ENCODE results near the gene PIMREG.

The PIMREG gene

DNA sequence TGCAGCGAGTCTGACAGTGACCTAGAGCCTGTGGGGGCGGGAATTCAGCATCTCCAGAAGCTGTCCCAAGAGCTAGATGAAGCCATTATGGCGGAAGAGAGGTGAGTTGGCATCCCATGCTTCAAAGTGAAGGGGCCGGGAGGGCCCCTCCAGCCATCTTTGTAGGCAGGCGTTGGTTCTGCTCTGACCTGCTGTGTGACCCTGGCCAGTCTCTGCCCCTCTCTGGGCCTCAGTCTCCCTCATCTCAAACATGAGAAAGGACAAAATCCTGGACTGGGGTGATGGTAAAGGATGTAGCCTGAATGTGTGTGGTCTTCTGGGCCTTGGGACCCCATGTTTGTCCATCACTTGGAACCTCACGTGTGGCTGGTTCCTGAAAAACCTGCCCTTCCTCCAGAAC, 5.1 kb downstream of the PIMREG start:
- TF ChIP-seq FOXP2 (optimal IDR thresholded peaks at IDR 0.05; ENCODE audit: borderline replicate concordance, extremely low read depth, extremely low read length, insufficient read depth) (no peak), SIN3A (IDR thresholded peaks at IDR 0.05; ENCODE audit: borderline replicate concordance, insufficient read depth, low read length) (no peak), TAF1 (IDR thresholded peaks at IDR 0.05; ENCODE audit: borderline replicate concordance, insufficient read depth, low read length) (no peak), POLR2AphosphoS5 (IDR thresholded peaks at IDR 0.05; ENCODE audit: low read depth, low read length) (no peak; the same call in 1 of the 2 replicates)
- TF ChIP-seq, protein P1, sequence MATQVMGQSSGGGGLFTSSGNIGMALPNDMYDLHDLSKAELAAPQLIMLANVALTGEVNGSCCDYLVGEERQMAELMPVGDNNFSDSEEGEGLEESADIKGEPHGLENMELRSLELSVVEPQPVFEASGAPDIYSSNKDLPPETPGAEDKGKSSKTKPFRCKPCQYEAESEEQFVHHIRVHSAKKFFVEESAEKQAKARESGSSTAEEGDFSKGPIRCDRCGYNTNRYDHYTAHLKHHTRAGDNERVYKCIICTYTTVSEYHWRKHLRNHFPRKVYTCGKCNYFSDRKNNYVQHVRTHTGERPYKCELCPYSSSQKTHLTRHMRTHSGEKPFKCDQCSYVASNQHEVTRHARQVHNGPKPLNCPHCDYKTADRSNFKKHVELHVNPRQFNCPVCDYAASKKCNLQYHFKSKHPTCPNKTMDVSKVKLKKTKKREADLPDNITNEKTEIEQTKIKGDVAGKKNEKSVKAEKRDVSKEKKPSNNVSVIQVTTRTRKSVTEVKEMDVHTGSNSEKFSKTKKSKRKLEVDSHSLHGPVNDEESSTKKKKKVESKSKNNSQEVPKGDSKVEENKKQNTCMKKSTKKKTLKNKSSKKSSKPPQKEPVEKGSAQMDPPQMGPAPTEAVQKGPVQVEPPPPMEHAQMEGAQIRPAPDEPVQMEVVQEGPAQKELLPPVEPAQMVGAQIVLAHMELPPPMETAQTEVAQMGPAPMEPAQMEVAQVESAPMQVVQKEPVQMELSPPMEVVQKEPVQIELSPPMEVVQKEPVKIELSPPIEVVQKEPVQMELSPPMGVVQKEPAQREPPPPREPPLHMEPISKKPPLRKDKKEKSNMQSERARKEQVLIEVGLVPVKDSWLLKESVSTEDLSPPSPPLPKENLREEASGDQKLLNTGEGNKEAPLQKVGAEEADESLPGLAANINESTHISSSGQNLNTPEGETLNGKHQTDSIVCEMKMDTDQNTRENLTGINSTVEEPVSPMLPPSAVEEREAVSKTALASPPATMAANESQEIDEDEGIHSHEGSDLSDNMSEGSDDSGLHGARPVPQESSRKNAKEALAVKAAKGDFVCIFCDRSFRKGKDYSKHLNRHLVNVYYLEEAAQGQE (IDR thresholded peaks at IDR 0.05; ENCODE audit: insufficient read depth in 1 of 2, low read depth in 2 of 2, low read length in 2 of 2), result no peak

DNA sequence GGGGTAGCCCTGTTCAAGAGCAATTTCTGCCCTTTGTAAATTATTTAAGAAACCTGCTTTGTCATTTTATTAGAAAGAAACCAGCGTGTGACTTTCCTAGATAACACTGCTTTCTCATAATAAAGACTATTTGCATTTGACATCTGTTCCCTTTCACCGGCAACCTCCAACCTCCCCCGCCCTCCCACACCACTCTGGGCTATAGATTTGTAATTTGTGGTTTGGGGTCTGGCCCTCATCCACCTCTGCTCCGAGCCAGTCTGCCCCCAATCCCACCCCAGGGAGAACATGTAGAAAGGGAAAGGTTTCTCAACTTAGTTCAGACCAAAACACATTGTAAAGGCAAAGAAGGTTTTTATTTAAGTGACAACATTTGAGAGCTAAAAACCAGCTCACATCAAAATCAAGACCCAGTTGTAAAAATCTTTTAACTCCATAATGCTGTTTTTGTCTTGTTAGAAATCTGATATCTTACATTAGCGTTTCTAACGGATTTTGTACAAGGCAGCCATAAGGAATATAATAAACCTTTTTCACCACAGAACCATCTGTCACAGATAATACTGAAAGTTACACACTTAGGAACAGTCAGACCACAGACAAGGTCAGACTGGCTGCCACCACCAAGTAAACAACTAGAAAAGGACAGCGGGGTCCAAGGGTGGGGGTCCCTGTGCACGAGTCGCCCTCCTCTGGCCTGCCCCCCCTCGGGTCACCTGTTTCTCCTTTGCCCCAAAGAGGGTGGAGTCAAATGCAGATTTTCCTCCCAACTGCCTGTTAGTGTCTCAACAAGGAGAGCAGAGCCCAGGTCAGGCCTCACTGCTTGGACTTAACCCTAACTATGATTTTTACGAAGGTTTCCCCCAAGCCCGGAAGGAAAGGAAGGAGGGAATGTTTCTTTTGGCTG, 6.9 kb downstream of the PIMREG start:
- no peak for TF ChIP-seq POLR2AphosphoS5 (IDR thresholded peaks at IDR 0.05; ENCODE audit: low read depth, low read length)
- TF ChIP-seq SIN3A (IDR thresholded peaks at IDR 0.05; ENCODE audit: borderline replicate concordance, insufficient read depth, low read length), result no peak
- TF ChIP-seq, protein P1 (IDR thresholded peaks at IDR 0.05; ENCODE audit: insufficient read depth in 1 of 2, low read depth in 2 of 2, low read length in 2 of 2), result no peak
- TF ChIP-seq TAF1 (IDR thresholded peaks at IDR 0.05; ENCODE audit: borderline replicate concordance, insufficient read depth, low read length), result no peak

DNA sequence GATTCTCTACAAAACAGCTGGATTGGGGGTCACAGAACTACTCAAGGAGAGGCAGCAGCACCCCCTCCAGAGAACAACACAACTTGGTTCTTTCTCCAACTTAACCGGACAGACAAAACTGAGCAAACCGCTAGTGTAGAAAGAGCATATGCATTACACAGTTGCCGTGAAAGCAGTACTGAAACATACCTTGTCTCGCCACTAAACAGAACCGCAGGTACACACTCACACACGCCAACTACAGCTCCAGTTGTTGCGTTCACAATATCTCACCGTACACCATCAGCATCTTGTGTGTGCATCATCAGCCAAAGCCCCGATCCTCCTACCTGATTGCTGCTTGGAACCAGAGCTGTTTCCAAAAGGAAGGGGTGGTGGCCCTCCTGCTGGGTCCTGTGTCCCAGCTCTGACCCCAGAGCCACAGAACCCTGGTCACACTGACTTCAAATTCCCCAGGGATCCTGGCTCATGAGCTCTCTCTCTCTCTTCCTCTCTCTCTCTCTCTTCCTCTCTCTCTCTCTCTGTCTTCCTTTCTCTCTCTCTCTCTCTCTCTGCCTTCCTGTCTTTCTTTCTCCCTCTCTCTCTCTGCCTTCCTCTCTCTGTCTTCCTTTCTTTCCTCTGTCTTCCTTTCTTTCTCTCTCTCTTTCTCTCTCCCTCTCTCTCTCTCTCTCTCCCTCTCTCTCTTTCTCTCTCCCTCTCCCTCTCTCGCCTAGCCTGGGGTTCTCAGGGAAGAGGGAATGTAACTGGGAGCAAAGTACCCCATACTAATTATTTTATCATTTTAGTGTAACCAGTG, 8.4 kb downstream of the PIMREG start:
- TF ChIP-seq POLR2AphosphoS5 (IDR thresholded peaks at IDR 0.05; ENCODE audit: low read depth, low read length) (no peak), TAF1 (IDR thresholded peaks at IDR 0.05; ENCODE audit: borderline replicate concordance, insufficient read depth, low read length) (no peak), SIN3A (IDR thresholded peaks at IDR 0.05; ENCODE audit: borderline replicate concordance, insufficient read depth, low read length) (no peak), FOXP2 (optimal IDR thresholded peaks at IDR 0.05; ENCODE audit: borderline replicate concordance, extremely low read depth, extremely low read length, insufficient read depth) (no peak)
- TF ChIP-seq, protein P1 (IDR thresholded peaks at IDR 0.05; ENCODE audit: insufficient read depth in 1 of 2, low read depth in 2 of 2, low read length in 2 of 2), result no peak

DNA sequence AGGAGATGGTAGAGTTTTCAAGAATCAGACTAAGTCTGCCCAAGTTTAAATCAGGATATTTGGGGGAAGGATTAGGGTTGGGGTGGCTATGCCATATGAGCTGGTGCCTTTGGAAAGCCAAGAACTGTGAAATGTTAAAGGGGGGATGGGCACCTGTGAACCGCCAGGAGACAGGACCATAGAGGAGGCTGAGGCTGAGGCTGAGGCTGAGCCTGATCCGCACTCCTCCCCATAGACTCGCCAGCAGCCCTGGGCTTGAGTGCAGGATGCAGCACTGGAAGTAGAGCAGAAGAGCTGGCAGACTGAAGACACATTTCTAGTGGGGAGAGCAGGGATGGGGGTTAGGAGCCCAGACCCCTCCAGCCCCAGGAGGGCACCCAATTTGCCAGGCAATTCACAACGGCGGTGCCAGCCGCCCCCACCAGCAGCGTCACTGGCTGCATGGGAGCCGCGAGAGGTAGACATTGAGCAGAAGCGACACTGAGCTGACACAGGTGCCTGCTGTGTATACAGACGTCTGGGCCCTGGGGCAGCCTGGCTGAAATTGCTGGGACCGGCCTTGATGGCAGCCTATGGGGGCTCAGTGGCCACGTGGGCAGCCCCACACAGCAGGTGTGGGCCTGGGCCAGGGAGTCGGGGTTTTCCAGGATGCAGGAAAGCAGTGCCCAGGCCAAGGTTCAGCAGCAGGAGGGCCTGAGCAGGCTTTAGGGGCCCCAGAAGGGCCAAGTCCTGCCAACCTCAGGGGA, 9.2 kb downstream of the PIMREG start:
- TF ChIP-seq SIN3A (IDR thresholded peaks at IDR 0.05; ENCODE audit: borderline replicate concordance, insufficient read depth, low read length) (no peak), TAF1 (IDR thresholded peaks at IDR 0.05; ENCODE audit: borderline replicate concordance, insufficient read depth, low read length) (no peak), FOXP2 (optimal IDR thresholded peaks at IDR 0.05; ENCODE audit: borderline replicate concordance, extremely low read depth, extremely low read length, insufficient read depth) (no peak), POLR2AphosphoS5 (IDR thresholded peaks at IDR 0.05; ENCODE audit: low read depth, low read length) (no peak)
- TF ChIP-seq, protein P1 (IDR thresholded peaks at IDR 0.05; ENCODE audit: insufficient read depth in 1 of 2, low read depth in 2 of 2, low read length in 2 of 2), result no peak
